NCI-H69 (cell line): ENCODE results near the gene NADSYN1.
"Not testable (repeated sequence)": the region's sequence is repeated elsewhere in the genome, so short reads cannot be mapped to it uniquely, and the experiment has no call there.

Source experiments
- DNase-seq: peaks from one replicate; lab custom pipeline; 2025; lab: John Stamatoyannopoulos, UW

NADSYN1 gene

DNA sequence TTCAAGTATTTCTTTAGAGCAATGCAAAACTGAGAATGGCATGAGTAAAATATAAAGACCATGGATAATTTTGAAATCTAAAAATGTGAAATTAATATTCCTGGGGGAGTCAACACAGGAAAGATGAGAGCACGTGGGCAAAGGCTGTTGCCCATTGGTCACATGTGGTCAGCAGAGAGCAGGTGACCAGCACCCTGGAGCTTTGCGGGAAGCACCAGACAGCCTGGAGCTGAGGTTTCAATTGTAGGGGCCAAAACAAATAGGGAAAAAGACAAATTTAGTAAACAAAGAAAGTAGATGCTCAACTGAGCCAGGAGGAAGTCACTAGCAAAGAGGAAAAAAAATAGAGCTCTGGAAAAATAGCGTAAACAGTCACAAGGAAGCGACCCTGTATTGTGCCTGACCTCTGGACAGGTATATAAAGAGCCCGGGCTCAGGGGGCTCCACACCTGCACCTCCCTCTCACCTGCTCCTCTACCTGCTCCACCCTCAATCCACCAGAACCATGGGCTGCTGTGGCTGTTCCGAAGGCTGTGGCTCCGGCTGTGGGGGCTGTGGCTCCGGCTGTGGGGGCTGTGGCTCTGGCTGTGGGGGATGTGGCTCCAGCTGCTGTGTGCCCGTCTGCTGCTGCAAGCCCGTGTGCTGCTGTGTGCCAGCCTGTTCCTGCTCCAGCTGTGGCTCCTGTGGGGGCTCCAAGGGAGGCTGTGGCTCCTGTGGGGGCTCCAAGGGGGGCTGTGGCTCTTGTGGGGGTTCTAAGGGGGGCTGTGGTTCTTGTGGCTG lies 74.0 kb downstream of the NADSYN1 start, which contains the start of gene KRTAP5-7:
Gene KRTAP5-7 (plus strand): TSS at position 472 of the 780 bp plus-strand sequence. CDS start 34 bp downstream, at position 506.
- not testable (repeated sequence) for DNase-seq

DNA sequence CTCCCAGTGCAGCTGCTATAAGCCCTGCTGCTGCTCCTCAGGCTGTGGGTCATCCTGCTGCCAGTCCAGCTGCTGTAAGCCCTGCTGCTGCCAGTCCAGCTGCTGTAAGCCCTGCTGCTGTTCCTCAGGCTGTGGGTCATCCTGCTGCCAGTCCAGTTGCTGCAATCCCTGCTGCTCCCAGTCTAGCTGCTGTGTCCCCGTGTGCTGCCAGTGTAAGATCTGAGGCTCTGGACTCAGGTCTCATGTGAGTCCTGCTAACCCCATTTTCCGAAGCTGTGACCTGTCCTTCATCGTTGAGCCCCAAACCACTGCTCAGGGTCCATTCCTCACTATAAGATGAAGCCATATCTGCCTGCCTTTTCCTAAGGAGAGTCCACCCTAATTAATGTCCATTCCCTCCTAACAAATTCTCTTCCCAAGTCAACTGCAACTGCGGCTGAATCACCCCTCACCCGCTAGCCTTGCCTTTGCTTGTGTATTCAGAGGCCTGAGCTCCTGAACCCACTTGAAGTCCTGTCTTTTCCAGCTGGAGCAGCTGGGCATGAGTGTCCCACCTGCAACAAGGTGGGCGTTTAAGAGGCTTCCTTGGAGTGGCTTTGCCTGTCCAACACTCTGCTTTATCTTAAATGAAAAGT lies 74.7 kb downstream of the NADSYN1 start:
- no peak for DNase-seq

DNA sequence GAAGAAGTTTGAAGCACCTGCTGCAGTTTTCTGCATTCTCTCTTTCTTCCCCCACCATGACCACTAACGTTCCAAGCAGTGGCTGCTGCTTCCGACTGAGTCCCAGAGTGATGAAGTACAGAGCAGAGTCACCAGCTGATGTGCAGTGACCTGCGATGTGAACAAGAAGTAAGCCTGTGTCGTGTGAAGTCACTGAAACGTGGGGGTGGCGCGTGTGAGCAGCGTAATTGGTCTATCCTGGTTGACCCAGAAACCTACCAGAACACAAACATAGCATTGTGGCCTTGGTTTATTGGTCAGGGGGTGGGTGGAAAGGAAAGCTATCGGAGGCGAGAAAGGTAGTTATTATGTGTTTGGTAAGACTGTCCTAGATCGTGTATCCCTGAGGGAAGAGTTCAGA lies 77.6 kb downstream of the NADSYN1 start:
- no peak for DNase-seq

DNA sequence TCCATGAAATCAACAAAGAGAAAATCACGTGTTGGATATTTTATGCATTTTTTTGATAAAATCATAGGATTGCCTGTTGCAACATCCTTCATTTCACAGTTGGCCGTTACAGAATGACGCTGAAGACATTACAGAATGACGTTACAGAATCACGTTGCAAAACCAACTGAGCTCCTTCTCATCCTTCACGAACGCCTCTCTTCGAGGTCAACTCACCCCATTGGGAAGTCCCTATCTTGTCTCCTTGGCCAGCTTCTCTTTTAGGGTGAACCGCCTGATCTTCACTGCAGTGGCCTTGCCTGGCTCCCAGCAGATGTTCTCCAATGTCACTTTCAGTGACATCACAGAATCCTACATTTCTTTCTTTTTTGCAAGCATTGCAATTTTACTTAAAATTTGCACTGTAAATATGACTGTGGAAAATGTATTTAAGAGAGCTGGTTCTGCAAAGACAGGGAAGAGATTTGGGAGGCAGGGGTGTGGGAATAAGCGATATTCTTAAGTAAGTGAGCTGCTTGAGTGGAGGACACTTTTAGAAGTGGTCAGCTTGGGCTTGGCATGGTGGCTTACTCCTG lies 79.1 kb downstream of the NADSYN1 start:
- no peak for DNase-seq

DNA sequence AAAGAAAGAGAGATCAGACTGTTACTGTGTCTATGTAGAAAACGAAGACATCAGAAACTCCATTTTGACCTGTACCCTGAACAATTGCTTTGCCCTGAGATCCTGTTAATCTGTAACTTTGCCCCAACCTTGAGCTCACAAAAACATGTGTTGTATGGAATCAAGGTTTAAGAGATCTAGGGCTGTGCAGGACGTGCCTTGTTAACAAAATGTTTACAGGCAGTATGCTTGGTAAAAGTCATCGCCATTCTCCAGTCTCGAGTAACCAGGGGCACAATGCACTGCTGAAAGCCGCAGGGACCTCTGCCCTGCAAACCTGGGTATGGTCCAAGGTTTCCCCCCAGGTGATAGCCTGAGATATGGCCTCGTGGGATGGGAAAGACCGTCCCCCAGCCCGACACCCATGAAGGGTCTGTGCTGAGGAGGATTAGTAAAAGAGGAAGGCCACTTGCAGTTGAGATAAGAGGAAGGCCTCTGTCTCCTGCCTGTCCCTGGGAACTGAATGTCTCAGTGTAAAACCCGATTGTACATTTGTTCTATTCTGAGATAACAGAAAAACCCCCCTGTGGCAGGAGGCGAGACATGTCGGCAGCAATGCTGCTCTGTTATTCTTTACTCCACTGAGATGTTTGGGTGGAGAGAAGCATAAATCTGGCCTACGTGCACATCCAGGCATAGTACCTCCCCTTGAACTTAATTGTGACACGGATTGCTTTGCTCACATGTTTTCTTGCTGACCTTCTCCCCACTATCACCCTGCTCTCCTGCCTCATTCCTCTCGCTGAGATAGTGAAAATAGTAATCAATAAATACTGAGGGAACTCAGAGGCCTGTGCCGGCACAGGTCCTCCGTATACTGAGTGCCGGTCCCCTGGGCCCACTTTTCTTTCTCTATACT lies 82.0 kb downstream of the NADSYN1 start:
- not testable (repeated sequence) for DNase-seq

DNA sequence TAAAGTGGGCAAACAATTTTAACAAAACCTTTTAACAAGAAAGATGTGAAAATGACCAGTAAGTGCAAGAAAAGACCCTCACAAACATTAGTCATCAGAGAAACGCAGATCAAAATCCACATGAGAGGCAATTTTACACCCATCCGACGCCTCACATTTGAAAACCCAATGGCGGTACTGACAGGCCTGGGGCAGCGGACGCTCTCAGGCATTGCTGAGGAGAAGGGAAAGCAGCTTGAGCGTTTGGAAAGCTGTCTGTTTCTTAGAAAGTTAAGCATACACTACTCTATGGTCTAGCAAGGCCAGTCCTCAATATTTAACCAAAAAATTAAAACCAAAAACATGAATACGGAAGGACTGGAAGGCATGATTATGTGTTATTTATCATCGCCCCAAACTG lies 82.8 kb downstream of the NADSYN1 start:
- no peak for DNase-seq

DNA sequence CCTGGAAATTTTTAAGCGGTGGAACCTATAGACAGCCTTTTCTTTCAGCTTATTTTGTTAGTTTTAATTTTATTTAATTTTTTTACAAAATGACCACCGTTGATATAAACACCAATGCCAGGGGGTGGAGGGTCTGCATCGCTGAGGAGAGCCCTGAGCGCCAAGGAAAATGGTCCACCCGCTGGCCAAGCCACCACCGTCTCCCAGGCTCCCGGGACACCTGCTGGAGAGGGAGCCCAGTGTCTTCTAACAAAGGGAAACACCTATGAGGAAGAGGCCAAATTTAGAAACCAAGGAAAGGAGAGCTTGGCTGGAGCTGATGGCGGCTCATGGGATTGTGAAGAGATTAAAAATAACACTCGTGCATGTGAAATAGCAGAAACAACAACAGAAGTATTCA lies 84.5 kb downstream of the NADSYN1 start:
- DNase-seq: no peak

DNA sequence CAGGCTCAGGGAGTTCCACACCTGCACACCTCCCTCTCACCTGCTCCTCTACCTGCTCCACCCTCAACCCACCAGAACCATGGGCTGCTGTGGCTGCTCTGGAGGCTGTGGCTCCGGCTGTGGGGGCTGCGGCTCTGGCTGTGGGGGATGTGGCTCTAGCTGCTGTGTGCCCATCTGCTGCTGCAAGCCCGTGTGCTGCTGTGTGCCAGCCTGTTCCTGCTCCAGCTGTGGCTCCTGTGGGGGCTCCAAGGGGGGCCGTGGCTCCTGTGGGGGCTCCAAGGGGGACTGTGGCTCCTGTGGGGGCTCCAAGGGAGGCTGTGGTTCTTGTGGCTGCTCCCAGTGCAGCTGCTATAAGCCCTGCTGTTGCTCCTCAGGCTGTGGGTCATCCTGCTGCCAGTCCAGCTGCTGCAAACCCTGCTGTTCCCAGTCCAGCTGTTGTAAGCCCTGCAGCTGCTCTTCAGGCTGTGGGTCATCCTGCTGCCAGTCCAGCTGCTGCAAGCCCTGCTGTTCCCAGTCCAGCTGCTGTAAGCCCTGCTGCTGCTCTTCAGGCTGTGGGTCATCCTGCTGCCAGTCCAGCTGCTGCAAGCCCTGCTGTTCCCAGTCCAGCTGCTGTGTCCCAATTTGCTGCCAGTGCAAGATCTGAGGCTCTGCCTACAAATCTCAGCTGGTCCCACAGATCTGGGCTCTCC lies 85.1 kb downstream of the NADSYN1 start, which contains the start of gene KRTAP5-8:
Gene KRTAP5-8 (plus strand): TSS at position 49 of the 689 bp plus-strand sequence. CDS start 31 bp downstream, at position 80.
- not testable (repeated sequence) for DNase-seq

DNA sequence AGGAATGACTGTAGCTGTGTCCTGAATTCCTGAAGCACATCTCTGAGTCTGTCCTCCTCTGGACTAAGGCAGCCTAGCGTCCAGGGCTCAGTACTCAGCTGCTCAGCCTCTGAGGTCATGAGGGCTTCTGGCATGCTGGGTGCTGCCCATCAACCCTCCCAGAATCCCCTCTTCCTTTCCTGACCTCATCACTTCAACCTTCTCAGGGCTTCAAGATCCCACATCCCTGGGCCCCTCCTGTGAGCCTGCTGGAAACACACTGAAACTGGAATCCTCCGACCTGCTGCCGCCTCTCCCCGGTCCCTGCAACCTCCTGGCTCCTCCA lies 85.6 kb downstream of the NADSYN1 start:
- DNase-seq: no peak

DNA sequence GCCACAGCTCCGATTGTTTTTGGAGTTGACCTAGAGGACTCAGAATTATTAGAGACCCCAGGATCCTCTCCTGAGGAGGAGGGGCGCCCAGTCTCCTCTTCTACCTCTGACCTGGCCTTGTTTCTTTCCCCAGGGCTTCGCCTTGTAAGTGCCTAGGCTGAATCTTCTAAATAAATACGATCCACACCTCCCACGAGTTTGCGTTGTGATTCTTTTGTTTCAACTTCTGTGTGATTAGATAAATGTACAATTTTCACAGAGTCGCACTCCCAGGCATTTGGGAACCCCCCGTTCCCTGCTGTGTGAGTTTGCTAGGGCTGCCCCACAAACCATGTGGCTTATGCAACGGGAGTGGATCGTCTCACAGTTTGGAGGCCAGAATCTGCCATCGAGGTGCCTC lies 86.0 kb downstream of the NADSYN1 start:
- no peak for DNase-seq

DNA sequence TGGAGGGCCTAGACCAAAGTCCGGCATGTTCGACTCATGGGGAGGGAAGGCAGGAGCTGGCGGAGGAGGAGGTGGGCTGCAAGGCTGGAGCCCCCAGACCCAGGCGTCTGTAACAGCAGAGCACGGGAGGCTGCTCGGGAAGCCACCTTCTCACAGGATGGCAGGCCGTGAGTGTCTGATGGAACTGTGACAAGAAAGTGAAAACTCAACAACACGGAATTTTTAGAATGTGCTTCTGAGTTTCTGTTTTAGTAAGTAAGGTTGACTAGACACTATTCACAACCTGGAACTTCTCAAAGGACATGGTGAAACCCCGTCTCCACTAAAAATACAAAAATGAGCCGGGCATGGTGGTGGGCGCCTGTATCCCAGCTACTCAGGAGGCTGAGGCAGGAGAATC lies 87.0 kb downstream of the NADSYN1 start:
- not testable (repeated sequence) for DNase-seq

DNA sequence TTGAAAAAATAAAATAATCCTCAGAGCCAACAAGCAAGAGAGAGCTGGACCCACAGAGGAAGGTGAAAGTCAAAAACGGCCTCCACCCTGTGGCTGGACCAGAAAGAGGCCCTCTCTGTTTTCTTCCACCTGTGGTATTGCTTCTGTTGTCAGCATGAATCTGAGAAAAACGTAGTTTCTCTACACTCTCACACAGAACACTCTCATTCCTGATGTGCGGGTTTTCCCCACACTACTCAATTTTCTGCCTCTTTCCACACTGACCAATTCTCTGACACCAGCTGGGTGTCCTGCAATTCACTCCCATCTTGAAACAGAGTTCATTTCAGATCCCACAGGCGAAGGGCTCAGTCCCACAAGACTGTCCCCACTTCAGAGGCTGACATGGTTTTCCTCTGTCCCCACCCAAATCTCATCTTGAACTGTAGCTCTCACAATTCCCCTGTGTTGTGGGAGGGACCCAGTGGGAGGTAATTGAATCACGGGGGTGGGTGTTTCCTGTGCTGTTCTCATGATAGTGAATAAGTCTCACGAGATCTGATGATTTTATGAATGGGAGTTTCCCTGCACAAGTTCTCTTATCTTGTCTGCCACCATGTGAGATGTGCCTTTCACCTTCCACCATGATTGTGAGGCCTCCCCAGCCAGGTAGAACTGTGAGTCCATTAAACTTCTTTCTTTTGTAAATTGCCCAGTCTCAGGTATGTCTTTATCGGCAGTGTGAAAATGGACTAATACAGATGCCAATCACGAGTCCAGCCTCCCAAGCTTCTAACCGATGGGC lies 87.7 kb downstream of the NADSYN1 start:
- not testable (repeated sequence) for DNase-seq

DNA sequence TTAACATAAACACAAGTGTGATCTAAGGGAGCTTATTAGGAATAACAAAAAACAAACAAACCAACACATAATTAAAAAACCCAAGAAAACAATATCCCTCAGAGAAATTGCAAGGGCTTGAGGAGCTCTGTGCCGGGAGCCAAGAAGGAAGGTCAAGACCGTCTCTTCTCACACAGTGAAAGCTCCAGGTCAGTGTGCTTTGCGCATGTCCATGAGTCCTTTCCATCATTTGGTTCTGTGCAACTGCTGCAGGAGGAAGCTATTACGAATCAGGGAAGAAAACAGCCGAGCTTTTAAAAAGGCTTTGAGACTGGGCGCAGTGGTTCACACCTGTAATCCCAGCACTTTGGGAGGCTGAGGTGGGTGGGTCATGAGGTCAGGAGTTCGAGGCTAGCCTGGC lies 89.4 kb downstream of the NADSYN1 start:
- DNase-seq: no peak

DNA sequence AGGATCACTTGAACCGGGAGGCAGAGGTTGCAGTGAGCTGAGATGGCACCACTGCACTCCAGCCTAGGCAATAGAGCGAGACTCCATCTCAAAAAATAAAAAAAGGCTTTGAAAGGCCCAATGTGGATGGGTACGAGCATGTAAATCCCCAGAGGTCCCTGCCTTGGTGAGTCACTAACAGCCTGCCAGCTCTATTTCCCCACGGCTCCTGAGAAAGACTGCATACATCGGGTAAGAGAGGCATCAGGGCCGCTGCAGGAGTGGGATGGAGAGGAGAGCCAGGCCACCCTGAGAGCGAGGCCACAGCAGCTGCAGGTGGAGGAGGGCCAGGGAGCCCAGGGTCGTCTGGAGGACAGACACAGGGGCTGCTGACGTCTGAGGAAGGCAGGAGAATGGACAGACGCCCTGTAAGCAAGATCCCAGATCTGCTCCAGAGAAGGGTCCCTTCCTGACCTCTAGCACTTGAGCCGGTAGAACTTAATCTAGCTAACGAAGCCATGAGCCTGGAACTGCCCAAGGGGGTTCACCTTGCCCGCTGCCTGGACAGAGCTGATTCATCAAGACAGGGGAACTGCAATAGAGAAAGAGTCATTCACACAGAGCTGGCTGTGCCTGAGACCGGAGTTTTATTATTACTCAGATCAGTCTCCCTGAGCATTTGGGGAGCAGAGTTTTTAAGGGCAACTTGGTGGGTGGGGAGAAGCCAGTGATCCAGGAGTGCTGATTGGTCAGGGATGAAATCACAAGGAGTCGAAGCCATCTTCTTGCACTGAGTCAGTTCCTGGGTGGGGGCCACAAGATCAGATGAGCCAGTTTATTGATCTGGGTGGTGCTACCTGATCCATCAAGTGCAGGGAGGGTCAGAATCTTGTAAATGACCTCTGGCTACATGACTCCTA lies 90.1 kb downstream of the NADSYN1 start:
- DNase-seq: no peak

DNA sequence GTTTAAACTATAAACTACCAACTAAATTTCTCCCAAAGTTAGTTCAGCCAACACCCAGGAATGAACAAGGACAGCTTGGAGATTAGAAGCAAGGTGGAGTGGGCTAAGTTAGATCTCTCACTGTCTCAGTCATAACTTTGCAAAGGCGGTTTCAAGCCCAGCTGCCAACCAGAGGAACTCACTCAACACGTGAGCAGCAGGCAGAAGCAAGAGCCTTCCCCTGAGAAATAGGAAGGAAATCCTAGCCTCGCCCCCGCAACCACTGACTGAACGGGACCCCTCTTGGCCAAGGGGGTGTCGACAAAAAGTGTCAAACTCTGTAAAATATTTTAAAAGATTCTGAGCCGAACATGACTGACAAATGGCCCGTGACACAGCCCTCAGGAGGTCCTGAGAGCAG lies 90.9 kb downstream of the NADSYN1 start:
- DNase-seq: no peak

DNA sequence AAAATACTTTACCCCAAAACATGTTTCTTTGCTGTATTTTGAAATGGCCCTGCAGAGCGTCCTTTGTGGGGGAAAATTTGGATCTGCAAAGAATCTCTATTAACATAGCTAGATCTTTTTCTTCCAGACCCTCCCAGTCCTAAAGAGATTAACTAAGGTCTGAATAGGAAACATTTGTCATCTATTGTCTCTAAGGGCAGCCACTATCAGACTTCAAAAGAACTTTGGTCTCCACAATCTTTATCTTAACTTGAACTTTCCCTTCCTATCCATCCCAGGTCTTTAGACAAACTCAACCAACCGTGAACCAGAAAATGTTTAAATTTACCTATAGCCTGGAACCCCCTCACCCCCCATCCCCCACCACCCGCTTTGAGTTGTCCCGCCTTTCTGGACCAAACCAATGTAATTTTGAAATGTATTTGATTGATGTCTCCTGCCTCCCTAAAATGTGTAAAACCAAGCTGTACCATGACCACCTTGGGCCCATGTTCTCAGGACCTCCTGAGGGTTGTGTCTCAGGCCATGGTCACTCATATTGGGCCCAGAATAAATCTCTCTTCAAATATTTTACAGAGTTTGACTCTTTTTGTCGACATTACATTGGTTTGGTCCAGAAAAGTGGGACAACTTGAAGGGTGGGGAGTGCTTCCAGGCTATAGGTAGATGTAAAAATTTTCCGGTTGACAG lies 91.7 kb downstream of the NADSYN1 start:
- no peak for DNase-seq

DNA sequence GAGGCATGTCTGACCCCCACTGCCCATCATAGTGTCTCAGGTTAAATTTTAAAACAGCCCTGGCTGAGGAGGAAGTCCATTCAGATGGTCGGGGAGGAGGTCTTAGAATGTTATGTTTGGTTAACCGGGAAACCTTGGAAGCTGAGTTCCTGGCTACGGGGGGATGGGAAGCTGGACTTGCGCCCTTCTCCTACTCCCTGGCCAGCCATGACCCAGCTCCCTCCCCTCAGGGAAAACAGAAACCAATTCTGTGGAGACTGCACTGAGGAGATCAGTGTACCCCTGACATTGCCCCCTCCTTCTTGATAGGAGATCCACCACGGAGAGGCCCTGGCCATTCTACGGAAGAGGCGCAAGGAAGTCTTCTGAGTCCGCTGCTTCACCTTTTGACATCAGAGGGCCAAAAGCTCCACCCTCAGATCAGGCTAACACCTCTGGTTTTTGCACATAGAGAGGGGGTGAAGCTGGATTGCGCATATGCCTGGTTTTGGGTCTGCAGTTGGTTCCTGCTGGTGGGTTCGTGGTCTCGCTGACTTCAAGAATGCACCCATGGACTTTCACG lies 92.5 kb downstream of the NADSYN1 start:
- no peak for DNase-seq

DNA sequence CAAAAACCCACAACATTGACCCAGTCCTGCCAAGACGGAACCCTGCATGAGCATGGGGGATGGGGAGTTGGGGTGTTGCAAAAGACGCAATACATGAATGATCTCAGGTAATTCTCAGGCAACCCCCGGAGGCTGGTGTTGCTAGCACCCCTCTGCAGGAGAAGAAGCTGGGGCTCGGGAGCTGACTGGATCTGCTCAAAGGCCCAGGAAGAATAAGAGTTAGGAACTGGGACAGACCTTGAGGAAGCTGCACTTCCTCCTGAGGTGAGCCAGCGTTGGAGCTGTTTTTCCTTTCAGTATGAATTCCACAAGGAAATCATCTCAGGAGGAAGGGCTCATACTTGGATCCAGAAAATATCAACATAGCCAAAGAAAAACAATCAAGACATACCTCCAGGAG lies 95.1 kb downstream of the NADSYN1 start, which contains the start of gene KRTAP5-9:
Gene KRTAP5-9 (plus strand): TSS at position 301 of the 400 bp plus-strand sequence. CDS start 238 bp downstream, outside the sequence.
- no peak for DNase-seq
